ENCODE results near the gene SHB. TPM values are rescaled to one million over a fixed set of nuclear protein-coding genes. Genes with fewer than 3 reads are reported as not detected.

SHB gene
- total and polyA plus RNA-seq, 11 donors: 7.8 to 31.4 (median 21.4) TPM

- intact Hi-C loops (cut with DNase I): loop anchor here in 4 of 10 donors (5.0 to 10.0 kb wide), 3 partner anchors 54 to 86 kb away; no protein-coding TSS in a partner anchor
- DNase-seq (peak in 1 of 5 donors; percentile 47), ATAC-seq (peak in 1 of 4 donors; percentile 16)
- Histone ChIP-seq H3K4me3 (no peak overlapping the region), H3K27ac (no peak overlapping the region), H3K36me3 (no peaks in the 10 kb centered on the region), H3K9me3 (peaks cover 0 to 9% (median 0%) of the 10 kb centered on the region in 12 donors), H3K27me3 (no peaks in the 10 kb centered on the region), H3K4me1 (peaks cover 2 to 42% (median 20%) of the 10 kb centered on the region in 12 donors)
- TF ChIP-seq CTCF (IDR thresholded peaks at IDR 0.05) (no peak), POLR2A (IDR thresholded peaks at IDR 0.05) (no peak)
- WGBS, 4 donors: 86 to 94% (median 87%) methylated on average over 8 to 20 of the region's 20 CpGs
Observed at GRCh38 chr9:37928552-37929430, 140.2 kb downstream of the SHB start.

GRCh38 chr9:37927601-37928551, 141.2 kb downstream of the SHB start:
- Histone ChIP-seq H3K27ac (no peak overlapping the region), H3K36me3 (no peaks in the 10 kb centered on the region), H3K4me3 (no peak overlapping the region), H3K9me3 (peaks cover 0 to 9% (median 0%) of the 10 kb centered on the region in 12 donors), H3K4me1 (peaks cover 2 to 43% (median 23%) of the 10 kb centered on the region in 12 donors), H3K27me3 (no peaks in the 10 kb centered on the region)
- DNase-seq: peak in 1 of 5 donors; percentile 44
- TF ChIP-seq POLR2A (IDR thresholded peaks at IDR 0.05) (no peak), CTCF (IDR thresholded peaks at IDR 0.05) (no peak)
- intact Hi-C loops (cut with DNase I): loop anchor here in 4 of 10 donors (5.0 to 10.0 kb wide), 3 partner anchors 54 to 87 kb away; no protein-coding TSS in a partner anchor
- WGBS, 4 donors: 70 to 77% (median 74%) methylated on average over 13 of the region's 13 CpGs
- ATAC-seq: peak in 3 of 4 donors; percentile 15 to 61 (median 26)

- intact Hi-C loops (cut with DNase I): loop anchor here in 4 of 10 donors (5.0 to 10.0 kb wide), 3 partner anchors 55 to 88 kb away; no protein-coding TSS in a partner anchor
Observed at GRCh38 chr9:37927132-37927531, 141.9 kb downstream of the SHB start.

More at GRCh38 chr9:37927132-37927531, 141.9 kb downstream of the SHB start:
- no peaks in the 10 kb centered on the region for H3K36me3 ChIP-seq
- no peaks in the 10 kb centered on the region for H3K27me3 ChIP-seq
- DNase-seq (peak in 2 of 5 donors; percentile 1 to 10), ATAC-seq (no peak)
- WGBS, 4 donors: 76 to 91% (median 79%) methylated on average over 9 of the region's 9 CpGs
- no peak overlapping the region for H3K27ac ChIP-seq
- peaks cover 0 to 9% (median 0%) of the 10 kb centered on the region in 12 donors for H3K9me3 ChIP-seq
- peaks cover 2 to 50% (median 27%) of the 10 kb centered on the region in 12 donors for H3K4me1 ChIP-seq
- TF ChIP-seq POLR2A (IDR thresholded peaks at IDR 0.05) (no peak), CTCF (IDR thresholded peaks at IDR 0.05) (no peak)
- H3K4me3 ChIP-seq: no peak overlapping the region
